ENCODE measurements around the gene RBM44. TPM values are rescaled to one million over a fixed set of nuclear protein-coding genes. Genes with fewer than 3 reads are reported as not detected.

RBM44 gene
- total and polyA plus RNA-seq, 5 experiments from 2014 or later: 0.80 to 1.0 (median 0.91) TPM; not detected in 2

DNA sequence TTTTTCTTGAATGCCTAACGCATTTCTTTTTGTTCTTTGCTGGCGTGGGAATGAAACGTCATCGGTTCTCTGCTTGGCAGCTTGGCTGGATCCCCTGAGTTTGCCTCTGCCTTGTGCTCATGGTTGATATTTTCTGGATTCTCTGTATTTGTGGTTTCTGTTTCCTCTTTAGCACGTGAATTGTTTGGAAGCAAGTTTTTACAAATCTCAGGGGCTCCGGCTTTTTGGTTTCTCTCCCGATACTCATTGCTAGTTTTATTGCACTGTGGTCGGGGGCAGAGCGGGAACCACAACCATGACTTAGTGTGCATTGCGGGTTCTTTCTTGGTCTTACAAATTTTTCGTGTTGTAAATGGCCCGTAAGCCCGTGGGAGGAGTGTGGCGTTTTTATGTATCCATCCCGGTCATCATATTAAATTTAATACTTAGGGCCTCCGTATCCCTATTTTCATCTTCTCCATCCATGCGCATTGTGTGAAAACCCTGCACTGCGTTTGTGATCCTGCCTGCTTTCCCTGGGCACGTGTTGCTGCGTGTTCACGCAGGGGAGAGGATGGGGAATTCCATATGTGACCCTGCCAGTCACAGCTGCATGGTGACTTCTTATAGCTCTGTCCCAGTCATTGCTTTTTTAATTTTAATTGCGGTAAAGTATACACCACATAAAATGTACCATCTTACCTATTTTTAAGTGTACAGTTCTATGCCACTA lies 70.2 kb downstream of the RBM44 start:
- no peak for DNase-seq
- peaks cover 9 to 53% (median 36%) of the 10 kb centered on the region in 5 donors for H3K27me3 Mint-ChIP-seq
- peaks cover 3 to 21% (median 15%) of the 10 kb centered on the region in 4 donors for H3K4me1 Mint-ChIP-seq
- ATAC-seq: no peak
- peak overlapping the region in 2 of 10 donors; percentile 6 to 60 for H3K27ac Mint-ChIP-seq
- no peaks in the 10 kb centered on the region for H3K36me3 Mint-ChIP-seq
- POLR2A ChIA-PET: no interaction called here
- peaks cover 0 to 1% (median 0%) of the 10 kb centered on the region in 9 donors for H3K9me3 Mint-ChIP-seq
- H3K4me3 Mint-ChIP-seq: peak overlapping the region in 1 of 10 donors; percentile 4

- POLR2A ChIA-PET: no interaction called here
- Mint-ChIP-seq H3K4me3 (peak overlapping the region in 1 of 10 donors; percentile 4), H3K27ac (peak overlapping the region in 1 of 10 donors; percentile 60), H3K36me3 (no peaks in the 10 kb centered on the region), H3K4me1 (peaks cover 3 to 25% (median 17%) of the 10 kb centered on the region in 4 donors), H3K9me3 (peaks cover 0 to 1% (median 0%) of the 10 kb centered on the region in 9 donors), H3K27me3 (peaks cover 9 to 47% (median 31%) of the 10 kb centered on the region in 5 donors)
- ATAC-seq (no peak), DNase-seq (no peak)
These were observed 70.9 kb downstream of the RBM44 start for GRCh38 chr2:237869343-237870102.

- H3K27me3 Mint-ChIP-seq: peaks cover 7 to 41% (median 25%) of the 10 kb centered on the region in 5 donors
- H3K4me3 Mint-ChIP-seq: no peak overlapping the region
These were observed 71.5 kb downstream of the RBM44 start for GRCh38 chr2:237870126-237870525.

DNA sequence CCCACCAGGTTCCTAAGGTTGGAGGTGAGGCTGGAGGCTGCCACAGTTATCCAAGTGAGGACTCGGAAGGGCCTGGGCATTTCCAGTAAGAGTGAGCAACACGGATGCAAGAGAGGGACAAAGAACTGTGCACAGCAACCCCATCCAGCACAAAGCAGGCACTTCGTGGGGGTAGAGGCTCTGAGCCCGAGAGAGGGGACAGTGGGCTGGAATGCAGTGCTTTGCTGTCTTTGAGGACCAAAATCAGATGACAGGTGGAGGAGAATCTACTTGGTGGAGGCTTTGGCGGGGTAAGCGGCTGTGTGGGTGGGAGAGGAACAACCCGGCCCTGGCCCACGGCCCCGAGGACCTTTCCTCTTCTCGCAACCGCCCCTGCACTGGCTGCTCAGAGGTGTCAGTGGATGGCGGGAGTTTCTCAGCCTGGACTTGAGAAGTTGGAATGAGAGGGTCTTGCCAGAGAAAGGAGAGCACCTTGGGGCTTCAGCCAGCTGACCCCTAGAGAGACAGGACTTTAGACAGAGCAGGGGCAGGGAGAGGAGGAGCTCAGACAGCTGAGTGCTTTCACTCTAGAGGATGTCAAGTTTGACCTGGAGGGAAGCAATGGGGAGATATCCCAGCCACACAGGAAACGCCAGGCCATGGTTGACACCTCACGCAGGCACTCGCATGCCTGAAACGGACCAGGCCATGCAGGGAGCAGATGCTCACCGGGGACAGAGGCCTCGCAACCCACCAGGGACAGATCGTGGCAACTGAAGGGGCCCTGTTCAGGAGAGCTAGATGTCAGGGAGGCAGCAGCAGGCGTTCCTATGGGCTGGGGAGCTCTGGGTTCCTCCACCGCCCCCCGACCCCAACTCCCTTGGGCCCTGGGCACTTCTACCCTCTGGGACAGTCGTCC lies 72.4 kb downstream of the RBM44 start:
- Mint-ChIP-seq H3K4me3 (no peak overlapping the region), H3K4me1 (peaks cover 3 to 25% (median 17%) of the 10 kb centered on the region in 4 donors), H3K27ac (peak overlapping the region in 1 of 10 donors; percentile 8), H3K9me3 (no peaks in the 10 kb centered on the region), H3K36me3 (no peaks in the 10 kb centered on the region), H3K27me3 (peaks cover 7 to 41% (median 23%) of the 10 kb centered on the region in 5 donors)
- DNase-seq (no peak), ATAC-seq (no peak)
- POLR2A ChIA-PET: no interaction called here

More at GRCh38 chr2:237870126-237870525, 71.5 kb downstream of the RBM44 start:
- no peak overlapping the region for H3K27ac Mint-ChIP-seq
- ATAC-seq (no peak), DNase-seq (no peak)
- H3K4me1 Mint-ChIP-seq: peaks cover 3 to 25% (median 17%) of the 10 kb centered on the region in 4 donors
- H3K9me3 Mint-ChIP-seq: no peaks in the 10 kb centered on the region
- H3K36me3 Mint-ChIP-seq: no peaks in the 10 kb centered on the region
- POLR2A ChIA-PET: no interaction called here

DNA sequence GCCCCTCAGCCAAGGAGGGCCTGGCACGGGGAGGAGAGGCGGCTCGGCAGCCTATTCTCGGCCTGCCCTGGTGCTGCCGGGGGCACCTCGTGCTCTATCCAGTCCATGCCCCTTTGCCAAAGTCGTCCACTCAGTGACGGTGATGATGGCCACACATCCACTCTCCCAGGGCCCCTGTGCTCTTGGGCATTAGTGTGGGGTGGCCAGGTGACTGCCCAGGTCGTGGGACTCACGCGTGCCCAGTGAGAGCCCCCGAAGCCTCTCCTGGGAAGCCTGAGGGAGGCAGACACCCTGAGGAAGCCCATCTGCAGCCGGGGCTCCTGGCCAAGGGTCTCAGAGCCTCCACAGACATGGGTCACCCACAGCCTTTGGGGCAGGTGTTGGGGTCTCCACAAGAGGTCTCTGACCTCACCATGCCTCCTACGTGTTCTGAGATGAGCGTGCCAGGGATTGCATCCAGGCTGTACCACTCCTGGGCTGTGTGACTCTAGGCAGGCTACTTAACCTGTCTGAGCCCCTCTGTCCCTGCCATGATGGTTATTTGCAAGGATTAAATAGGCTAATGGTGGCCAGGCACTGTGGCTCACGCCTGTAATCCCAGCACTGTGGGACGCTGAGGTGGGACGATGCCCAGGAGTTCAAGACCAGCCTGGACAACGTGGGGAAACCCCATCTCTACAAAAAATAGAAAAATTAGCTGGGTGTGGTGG lies 73.8 kb downstream of the RBM44 start:
- H3K27ac Mint-ChIP-seq: no peak overlapping the region
- ATAC-seq: no peak
- no peak overlapping the region for H3K4me3 Mint-ChIP-seq
- DNase-seq: no peak
- H3K4me1 Mint-ChIP-seq: peaks cover 3 to 25% (median 17%) of the 10 kb centered on the region in 4 donors
- POLR2A ChIA-PET: no interaction called here
- H3K36me3 Mint-ChIP-seq: no peaks in the 10 kb centered on the region
- H3K27me3 Mint-ChIP-seq: peaks cover 7 to 38% (median 23%) of the 10 kb centered on the region in 5 donors
- H3K9me3 Mint-ChIP-seq: no peaks in the 10 kb centered on the region

DNA sequence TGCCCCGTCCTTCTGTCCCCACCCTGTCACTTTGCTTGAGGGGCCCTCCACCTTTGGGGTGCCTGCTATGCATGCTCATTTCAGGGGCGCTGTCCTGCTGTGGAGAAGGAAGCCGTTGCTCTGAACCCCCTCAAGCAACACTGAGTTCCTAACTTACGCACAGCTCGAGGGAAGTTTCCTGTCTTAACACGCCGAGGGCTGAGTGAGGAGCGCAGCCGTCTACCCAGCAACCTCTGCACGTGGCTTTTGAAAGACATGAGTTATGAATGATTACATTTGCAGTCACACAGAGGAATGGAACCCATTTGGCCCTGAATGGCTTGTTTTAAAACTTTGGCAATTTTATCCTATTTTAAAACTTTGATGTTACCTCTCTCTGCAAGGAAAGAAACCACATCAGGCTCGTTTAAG lies 74.8 kb downstream of the RBM44 start:
- POLR2A ChIA-PET: no interaction called here
- Mint-ChIP-seq H3K27me3 (peaks cover 7 to 38% (median 23%) of the 10 kb centered on the region in 5 donors), H3K9me3 (no peaks in the 10 kb centered on the region), H3K36me3 (no peaks in the 10 kb centered on the region), H3K4me1 (peaks cover 3 to 23% (median 16%) of the 10 kb centered on the region in 4 donors), H3K27ac (peak overlapping the region in 2 of 10 donors; percentile 8 to 33), H3K4me3 (peak overlapping the region in 6 of 10 donors; percentile 18 to 54 (median 36))
- ATAC-seq (peak in 1 of 2 donors; percentile 85), DNase-seq (peak in 2 of 10 donors; percentile 35 to 37)

- ATAC-seq: no peak
- peak overlapping the region in 7 of 10 donors; percentile 18 to 54 (median 24) for H3K4me3 Mint-ChIP-seq
- no peaks in the 10 kb centered on the region for H3K36me3 Mint-ChIP-seq
- no peaks in the 10 kb centered on the region for H3K9me3 Mint-ChIP-seq
- H3K4me1 Mint-ChIP-seq: peaks cover 3 to 18% (median 10%) of the 10 kb centered on the region in 4 donors
- POLR2A ChIA-PET: no interaction called here
- no peak for DNase-seq
- H3K27ac Mint-ChIP-seq: peak overlapping the region in 1 of 10 donors; percentile 33
- H3K27me3 Mint-ChIP-seq: peaks cover 7 to 33% (median 22%) of the 10 kb centered on the region in 5 donors
These were observed 75.4 kb downstream of the RBM44 start for GRCh38 chr2:237873897-237874551.

DNA sequence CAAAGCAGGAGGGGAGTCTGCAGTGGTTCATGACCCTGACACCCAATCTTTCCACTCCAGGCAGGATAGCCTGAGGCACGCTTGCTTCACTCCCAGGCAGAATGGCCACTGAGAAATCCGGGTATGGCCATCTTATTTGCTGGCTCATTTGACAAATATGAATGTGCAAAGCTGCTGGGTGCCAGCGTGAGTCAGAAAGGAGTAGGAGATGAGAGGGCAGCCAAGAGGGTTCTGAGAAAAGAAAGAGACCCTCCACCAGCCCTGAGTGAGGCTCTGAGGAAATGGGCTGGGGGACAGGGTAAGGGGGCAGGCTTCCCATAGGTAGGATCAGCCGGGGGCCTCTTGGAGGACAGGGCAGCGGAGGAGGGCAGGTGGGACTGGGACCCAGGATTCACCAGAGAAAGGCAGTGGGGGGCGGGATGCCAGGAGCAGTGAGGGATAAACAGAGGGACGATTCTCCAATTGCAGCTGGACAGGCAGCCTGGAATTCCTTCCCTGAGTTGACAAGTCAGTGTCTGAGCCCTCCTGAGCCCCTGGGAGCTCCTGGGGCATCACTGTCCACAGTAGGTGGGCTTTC lies 76.1 kb downstream of the RBM44 start:
- POLR2A ChIA-PET: interaction anchor here (0.6 kb wide), 1 partner anchor 89 kb away, joined by 5 read pairs; no protein-coding TSS in a partner anchor
- DNase-seq (no peak), ATAC-seq (no peak)
- peak overlapping the region in 1 of 10 donors; percentile 21 for H3K27ac Mint-ChIP-seq
- H3K27me3 Mint-ChIP-seq: peaks cover 7 to 26% (median 15%) of the 10 kb centered on the region in 5 donors
- H3K4me3 Mint-ChIP-seq: no peak overlapping the region
- peaks cover 3 to 12% (median 8%) of the 10 kb centered on the region in 4 donors for H3K4me1 Mint-ChIP-seq
- no peaks in the 10 kb centered on the region for H3K36me3 Mint-ChIP-seq
- no peaks in the 10 kb centered on the region for H3K9me3 Mint-ChIP-seq

DNA sequence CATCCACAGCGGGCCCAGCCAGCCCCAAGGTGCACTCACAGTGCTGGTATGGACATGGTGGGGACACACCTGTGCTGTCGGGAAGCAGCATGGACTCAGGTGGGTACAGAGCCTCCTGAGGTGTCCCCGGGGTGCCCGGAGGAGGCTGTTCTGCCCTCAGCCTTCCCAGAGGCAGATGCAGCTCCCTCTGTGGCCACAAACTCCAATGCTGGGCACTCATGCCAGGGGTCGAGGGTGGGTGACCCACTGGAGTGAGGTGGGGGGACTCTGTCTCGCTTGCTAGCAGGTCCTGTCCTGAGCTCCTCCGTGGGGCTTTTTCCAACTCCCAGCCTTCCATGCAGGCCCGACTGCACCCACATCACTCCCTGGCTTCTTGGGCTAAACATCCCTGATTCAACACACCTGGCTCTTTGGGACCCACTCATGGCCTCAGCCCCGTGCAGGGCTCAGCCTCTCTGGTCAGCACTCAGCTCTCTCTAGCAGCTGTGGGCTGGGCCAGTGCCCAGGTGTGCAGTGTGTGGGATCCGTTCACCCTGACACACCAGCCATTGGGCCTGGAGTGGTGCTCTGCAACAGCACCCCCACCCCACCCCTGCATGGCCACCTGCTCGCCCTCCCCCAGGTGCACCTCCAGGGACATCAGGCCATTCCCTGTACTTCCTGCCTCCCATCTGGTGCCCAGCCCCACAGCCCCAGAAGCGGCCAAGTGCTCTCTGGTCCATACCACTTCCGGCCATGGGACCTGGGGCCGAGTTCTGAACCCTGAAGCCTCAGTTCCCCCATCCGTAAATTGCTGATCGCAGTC lies 76.9 kb downstream of the RBM44 start:
- H3K36me3 Mint-ChIP-seq: no peaks in the 10 kb centered on the region
- DNase-seq (no peak), ATAC-seq (no peak)
- H3K4me3 Mint-ChIP-seq: no peak overlapping the region
- H3K27me3 Mint-ChIP-seq: peaks cover 6 to 20% (median 11%) of the 10 kb centered on the region in 5 donors
- no peaks in the 10 kb centered on the region for H3K9me3 Mint-ChIP-seq
- H3K27ac Mint-ChIP-seq: no peak overlapping the region
- H3K4me1 Mint-ChIP-seq: peaks cover 3 to 12% (median 8%) of the 10 kb centered on the region in 4 donors
- POLR2A ChIA-PET: no interaction called here

- peak in 1 of 10 donors; percentile 26 for DNase-seq
- Mint-ChIP-seq H3K27ac (no peak overlapping the region), H3K4me1 (peaks cover 3 to 12% (median 8%) of the 10 kb centered on the region in 4 donors), H3K36me3 (no peaks in the 10 kb centered on the region), H3K9me3 (no peaks in the 10 kb centered on the region), H3K27me3 (peaks cover 2 to 14% (median 5%) of the 10 kb centered on the region in 5 donors), H3K4me3 (no peak overlapping the region)
- no peak for ATAC-seq
- POLR2A ChIA-PET: no interaction called here
These were observed 77.5 kb downstream of the RBM44 start for GRCh38 chr2:237876061-237876526.

Measured in naive thymus-derived CD8-positive, alpha-beta T cell (primary cell).